GM18499 (cell line): ENCODE data around the gene GPR34.
"Not testable (repeated sequence)": the region's sequence is repeated elsewhere in the genome, so short reads cannot be mapped to it uniquely, and the experiment has no call there.

Experiments
- ATAC-seq: cut with Tn5 transposase; IDR thresholded peaks from one replicate; pipeline ENCODE4 v1.9.1; 2021; ENCODE audit warnings: moderate number of reproducible peaks; ENCODE audit not compliant: insufficient read depth, unreplicated experiment

The GPR34 gene, protein sequence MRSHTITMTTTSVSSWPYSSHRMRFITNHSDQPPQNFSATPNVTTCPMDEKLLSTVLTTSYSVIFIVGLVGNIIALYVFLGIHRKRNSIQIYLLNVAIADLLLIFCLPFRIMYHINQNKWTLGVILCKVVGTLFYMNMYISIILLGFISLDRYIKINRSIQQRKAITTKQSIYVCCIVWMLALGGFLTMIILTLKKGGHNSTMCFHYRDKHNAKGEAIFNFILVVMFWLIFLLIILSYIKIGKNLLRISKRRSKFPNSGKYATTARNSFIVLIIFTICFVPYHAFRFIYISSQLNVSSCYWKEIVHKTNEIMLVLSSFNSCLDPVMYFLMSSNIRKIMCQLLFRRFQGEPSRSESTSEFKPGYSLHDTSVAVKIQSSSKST

GRCh38 chrX:41688835-41689234, at the start of gene GPR34:
TSS of gene GPR34 (plus strand) at chrX:41688973. CDS start at chrX:41695634, 6,661 bp downstream.
- ATAC-seq = no peak

DNA sequence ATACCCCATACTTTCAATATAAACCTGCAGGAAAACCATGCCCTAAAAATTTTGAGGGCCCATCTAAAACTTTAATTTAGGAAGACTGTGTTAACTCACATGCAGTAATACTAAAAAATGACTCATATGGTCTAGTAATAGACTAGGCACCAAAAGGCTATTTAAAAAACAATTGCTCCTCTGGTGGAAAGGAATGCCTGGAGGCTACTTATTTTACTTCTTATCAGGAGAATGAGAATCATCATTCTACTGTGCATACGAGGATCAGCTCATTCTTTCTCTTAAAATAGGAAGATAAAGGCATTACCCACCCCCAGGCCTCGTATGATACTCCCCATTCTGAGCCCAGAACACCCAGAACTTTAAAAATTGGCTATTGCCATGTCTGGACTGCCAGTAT, 42.6 kb upstream of the GPR34 start:
- ATAC-seq = not testable (repeated sequence)

DNA sequence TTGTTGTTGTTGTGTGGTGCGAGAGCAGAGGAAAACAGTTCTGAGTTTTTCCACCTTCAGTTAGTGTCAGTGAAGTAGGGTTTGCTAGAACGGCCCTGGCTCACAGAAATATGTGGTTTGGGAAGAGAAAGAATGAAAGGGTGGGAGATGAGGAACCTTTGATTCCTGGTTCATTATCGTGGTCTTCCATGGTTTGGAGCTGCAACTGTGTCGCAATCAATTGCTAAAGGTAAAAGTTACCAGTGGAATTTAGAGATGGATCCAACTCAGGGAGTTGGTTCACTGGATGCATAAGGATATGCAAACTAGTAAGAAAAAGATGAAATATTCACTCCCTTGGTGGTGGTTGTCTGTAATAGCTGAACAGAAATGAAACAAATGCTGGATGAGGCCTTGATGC, 35.6 kb upstream of the GPR34 start:
- no peak for ATAC-seq

DNA sequence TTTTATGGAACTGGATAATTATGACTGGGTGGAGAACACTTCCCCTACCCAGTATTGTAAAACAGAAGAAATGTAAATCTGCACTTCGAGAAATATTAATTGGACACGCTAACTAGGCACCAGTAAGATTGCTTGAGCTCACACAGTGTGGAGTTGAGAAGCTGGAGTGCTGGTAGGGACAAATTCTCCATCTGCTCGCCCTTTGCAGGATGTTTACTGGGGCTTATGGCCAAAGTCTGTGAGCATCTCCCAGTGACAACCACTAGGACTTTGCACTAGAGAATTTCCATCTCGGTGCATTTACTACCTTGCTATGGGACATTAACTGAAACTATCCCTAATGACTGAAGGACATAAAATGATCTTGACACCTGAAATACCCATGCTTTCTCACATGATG, 33.7 kb upstream of the GPR34 start:
- ATAC-seq = no peak

DNA sequence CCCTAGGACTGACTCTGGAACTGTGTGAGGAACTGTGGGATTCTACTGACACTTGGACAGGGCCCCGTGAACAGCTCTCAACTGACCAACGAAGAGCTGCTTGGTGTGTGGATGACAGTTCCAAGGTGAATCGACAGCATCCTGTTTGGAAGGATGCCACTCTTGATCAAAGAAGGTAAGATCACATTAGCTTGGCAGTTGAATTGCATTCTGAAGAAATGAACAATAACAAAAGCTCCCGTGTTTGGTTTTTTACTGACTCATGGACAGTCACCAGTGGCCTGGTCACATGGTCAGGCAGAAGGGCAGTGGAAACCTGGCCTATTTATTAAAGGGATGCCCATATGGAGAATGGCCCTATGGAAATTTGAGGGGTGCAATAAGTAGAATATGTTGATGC, 33.1 kb upstream of the GPR34 start:
- no peak for ATAC-seq

- no peak for ATAC-seq
Observed at GRCh38 chrX:41661366-41662095, 27.2 kb upstream of the GPR34 start.

- ATAC-seq = peak; percentile 59
Observed at GRCh38 chrX:41664375-41664901, 24.3 kb upstream of the GPR34 start.

GRCh38 chrX:41664908-41665307, 23.9 kb upstream of the GPR34 start:
- ATAC-seq = no peak

- no peak for ATAC-seq
Observed at GRCh38 chrX:41665686-41666085, 23.1 kb upstream of the GPR34 start.

GRCh38 chrX:41666251-41666650, 22.5 kb upstream of the GPR34 start:
- no peak for ATAC-seq

DNA sequence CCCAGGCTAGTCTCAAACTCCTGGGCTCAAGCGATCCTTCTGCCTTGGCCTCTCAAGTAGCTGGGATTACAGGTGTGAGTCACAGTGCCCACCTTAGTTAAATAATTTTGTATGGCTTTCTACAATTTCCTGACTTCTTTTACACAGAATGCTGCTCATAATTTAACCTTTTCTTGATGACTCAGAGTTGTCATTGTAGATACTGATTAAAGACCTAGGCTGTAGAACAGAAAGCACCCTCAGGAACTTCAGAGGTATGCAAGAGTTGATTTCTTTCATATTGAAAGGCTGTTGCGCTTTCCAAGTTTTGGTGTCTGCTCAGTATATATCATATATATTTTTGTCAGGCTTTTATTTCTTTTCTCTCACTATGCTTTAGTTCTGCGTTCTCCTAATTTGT, 21.1 kb upstream of the GPR34 start:
- ATAC-seq = no peak

- ATAC-seq = no peak
Observed at GRCh38 chrX:41670112-41670511, 18.7 kb upstream of the GPR34 start.

GRCh38 chrX:41671082-41671481, 17.7 kb upstream of the GPR34 start:
- ATAC-seq = no peak

DNA sequence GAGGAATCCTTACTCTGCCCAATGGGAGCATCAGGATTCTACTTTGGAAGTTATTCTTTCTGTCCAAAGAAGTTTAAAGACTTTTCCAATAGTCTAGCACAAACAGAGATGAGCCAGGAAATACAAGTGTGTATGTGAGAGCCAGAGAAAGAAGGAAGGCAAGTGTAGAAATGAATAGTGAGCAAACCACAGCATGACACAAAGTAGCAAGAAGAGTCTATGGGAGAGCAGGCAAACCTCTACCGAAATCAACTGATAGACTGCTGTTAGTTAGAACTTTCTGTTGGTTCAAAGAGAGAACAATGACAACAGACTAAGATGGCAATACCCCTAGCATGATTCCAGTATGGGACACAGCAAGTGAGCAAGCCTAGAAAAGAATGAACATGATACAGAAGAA, 16.1 kb upstream of the GPR34 start:
- no peak for ATAC-seq

- ATAC-seq = not testable (repeated sequence)
Observed at GRCh38 chrX:41676361-41676760, 12.4 kb upstream of the GPR34 start.

GRCh38 chrX:41677183-41678060, 11.4 kb upstream of the GPR34 start:
- no peak for ATAC-seq

- no peak for ATAC-seq
Observed at GRCh38 chrX:41684138-41684537, 4.6 kb upstream of the GPR34 start.

GRCh38 chrX:41684940-41685339, 3.8 kb upstream of the GPR34 start:
- no peak for ATAC-seq

DNA sequence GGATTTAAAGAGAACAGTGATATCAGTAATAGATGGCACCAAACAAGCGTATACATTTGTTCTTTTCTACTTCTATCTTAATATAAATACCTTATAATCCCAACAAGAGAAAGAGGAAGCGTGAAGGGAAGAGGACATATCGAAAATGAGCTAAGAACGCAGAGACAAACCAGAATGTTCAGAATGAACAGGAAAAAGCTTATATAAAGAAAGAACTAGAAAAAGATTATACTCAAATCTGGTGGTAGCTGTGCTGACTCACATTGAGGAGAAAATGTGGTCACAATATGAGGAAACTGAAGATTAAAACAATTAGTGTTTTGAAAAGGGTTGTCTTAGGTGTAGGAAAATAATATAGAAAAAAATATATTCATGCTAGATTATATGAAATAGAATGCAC, 2.0 kb upstream of the GPR34 start:
- no peak for ATAC-seq

GRCh38 chrX:41688156-41688555, 617 bp upstream of the GPR34 start:
- no peak for ATAC-seq

DNA sequence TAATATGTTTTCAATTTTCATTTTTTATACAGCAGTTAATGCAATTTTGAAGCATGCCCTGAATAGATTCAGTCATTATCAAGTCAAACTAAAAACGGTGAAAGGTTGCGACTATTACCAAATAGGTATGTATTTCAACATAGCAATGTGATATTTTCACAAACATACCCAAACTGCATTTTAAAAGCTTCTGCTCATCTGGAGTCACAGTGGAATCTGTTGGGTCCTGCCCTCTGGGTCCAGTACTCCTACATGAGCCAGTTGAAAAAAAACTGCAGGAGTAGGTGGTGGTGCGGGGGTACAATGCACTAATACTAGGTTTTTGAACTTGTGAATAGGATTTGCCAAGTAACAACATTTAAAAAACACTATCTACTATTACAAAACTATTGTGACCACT, 938 bp downstream of the GPR34 start:
- ATAC-seq = no peak
